HG03159 (cell line): Measurements from ENCODE around the gene TSSK3.
"Not testable (repeated sequence)": the region's sequence is repeated elsewhere in the genome, so short reads cannot be mapped to it uniquely, and the experiment has no call there.

Source experiments
- ATAC-seq: cut with Tn5 transposase; IDR thresholded peaks from one replicate; pipeline ENCODE4 v1.9.1; 2021; ENCODE audit warnings: mild to moderate bottlenecking, moderate library complexity; ENCODE audit not compliant: unreplicated experiment

The TSSK3 gene

GRCh38 chr1:32338637-32339145 is 23.6 kb upstream of the TSSK3 start:
- no peak for ATAC-seq

GRCh38 chr1:32339363-32339978 is 22.9 kb upstream of the TSSK3 start:
- ATAC-seq = no peak

GRCh38 chr1:32341186-32341757 is 21.1 kb upstream of the TSSK3 start:
- no peak for ATAC-seq

GRCh38 chr1:32341971-32342370 is 20.4 kb upstream of the TSSK3 start:
- ATAC-seq = no peak

- ATAC-seq = no peak
These were observed 19.6 kb upstream of the TSSK3 start for GRCh38 chr1:32342704-32343103.

GRCh38 chr1:32345289-32345827 is 17.0 kb upstream of the TSSK3 start:
- no peak for ATAC-seq

- ATAC-seq = no peak
These were observed 15.7 kb upstream of the TSSK3 start for GRCh38 chr1:32346532-32347157.

GRCh38 chr1:32349211-32349708 is 13.1 kb upstream of the TSSK3 start:
- no peak for ATAC-seq

GRCh38 chr1:32350785-32351398 is 11.4 kb upstream of the TSSK3 start:
- ATAC-seq = peak; percentile 43

GRCh38 chr1:32351399-32352238 is 10.7 kb upstream of the TSSK3 start:
- ATAC-seq = peak; percentile 80

- ATAC-seq = no peak
These were observed 10.0 kb upstream of the TSSK3 start for GRCh38 chr1:32352239-32352745.

GRCh38 chr1:32352831-32353383 is 9.4 kb upstream of the TSSK3 start:
- ATAC-seq = no peak

- no peak for ATAC-seq
These were observed 8.9 kb upstream of the TSSK3 start for GRCh38 chr1:32353431-32353830.

- no peak for ATAC-seq
These were observed 8.3 kb upstream of the TSSK3 start for GRCh38 chr1:32353886-32354570.

GRCh38 chr1:32355778-32356177 is 6.6 kb upstream of the TSSK3 start:
- ATAC-seq = not testable (repeated sequence)

GRCh38 chr1:32356478-32356877 is 5.9 kb upstream of the TSSK3 start:
- no peak for ATAC-seq

- no peak for ATAC-seq
These were observed 4.7 kb upstream of the TSSK3 start for GRCh38 chr1:32357614-32358013.

GRCh38 chr1:32358435-32358834 is 3.9 kb upstream of the TSSK3 start:
- no peak for ATAC-seq

- ATAC-seq = no peak
These were observed 1.0 kb upstream of the TSSK3 start for GRCh38 chr1:32361308-32361673.
